Pulmonary artery endothelial cell (primary cell): ENCODE measurements around the gene SLAMF8. TPM values are rescaled to one million over a fixed set of nuclear protein-coding genes. Genes with fewer than 3 reads are reported as not detected.
A peak's percentile ranks its signal among the peaks of the same experiment; 100 is the strongest.

Source experiments
- DNase-seq: peaks from one replicate; pipeline ENCODE4 v3.0.0-alpha.2; 2011; ENCODE audit warnings: low read depth, low spot score
- total RNA-seq: library from RNA; depleted of rRNA; stranded (reverse); fragments of >200 nt; gene quantifications from 2 replicates; pipeline ENCODE4 v1.2.3, GENCODE V29; 2014

Gene SLAMF8
- total RNA-seq = not detected in 2 replicates

DNA sequence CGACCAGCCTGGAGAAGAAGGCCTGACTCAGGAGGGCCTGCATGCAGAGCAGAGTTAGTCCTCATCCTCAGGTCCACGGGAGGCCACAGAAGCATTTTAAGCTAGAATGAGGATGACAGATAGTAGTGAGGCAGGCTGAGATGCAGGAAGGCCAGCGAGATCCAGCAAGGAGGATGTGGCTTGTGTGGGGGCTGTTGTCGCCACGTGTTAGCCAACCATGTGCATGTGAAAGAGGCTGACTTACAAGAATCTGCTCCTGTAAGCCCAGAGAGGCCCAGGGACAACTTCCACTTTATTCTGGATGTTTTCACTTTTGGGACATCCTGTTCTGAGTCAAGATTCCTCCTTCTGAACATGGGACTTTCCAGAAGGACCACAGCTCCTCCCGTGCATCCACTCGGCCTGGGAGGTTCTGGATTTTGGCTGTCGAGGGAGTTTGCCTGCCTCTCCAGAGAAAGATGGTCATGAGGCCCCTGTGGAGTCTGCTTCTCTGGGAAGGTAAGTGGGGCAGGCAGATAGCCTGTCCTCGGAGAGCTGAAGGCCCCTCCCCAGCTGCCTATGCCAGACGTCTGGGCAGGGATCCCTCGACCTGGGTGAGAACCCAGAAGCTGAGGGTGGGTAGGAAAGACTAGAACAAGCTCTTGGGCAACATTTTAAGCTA lies at the start of gene SLAMF8:
Gene SLAMF8, plus strand, starts transcription at position 433 of the 661 bp plus-strand sequence. Its CDS starts 26 bp downstream, at position 459.
- no peak for DNase-seq

DNA sequence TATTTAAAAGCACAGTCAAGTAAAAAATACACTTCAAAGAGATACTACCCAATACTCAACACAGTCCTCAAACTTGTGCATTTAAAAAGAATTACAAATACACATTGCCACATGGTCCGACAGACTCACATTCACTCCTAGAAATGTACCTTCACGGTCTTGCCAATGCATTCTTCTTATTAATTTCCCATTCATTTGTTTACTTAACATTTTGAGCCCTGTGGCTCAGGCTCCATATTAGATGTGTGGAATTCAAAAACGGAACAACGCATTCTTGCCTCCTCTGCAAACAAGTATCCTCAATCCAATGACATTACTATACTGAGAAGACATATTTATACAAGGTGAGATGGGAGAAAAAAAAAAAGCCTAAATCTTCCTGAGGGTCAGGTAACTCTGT lies 48.4 kb upstream of the SLAMF8 start:
- DNase-seq = no peak

DNA sequence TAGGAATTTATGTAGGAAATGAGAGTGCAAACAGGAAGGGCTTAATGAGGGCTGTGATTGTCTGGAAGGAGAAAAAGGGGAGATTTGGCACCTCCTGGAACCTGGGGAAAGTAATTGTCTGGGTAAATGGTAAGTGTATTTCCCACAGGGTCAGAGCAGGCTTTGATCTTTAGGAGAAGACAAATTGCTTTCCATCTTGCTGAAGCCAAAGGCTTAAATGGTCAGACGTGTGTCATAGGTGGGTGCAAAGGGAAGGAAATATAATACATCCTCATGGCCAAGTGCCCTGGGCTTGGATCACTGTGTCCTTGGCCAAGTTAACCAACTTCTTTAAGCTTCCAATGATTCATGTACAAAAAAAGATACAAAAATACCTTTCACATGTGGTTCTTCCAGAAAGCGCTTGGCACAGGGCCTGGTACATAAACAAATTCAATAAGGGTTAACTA lies 47.2 kb upstream of the SLAMF8 start:
- peak; percentile 86 for DNase-seq

DNA sequence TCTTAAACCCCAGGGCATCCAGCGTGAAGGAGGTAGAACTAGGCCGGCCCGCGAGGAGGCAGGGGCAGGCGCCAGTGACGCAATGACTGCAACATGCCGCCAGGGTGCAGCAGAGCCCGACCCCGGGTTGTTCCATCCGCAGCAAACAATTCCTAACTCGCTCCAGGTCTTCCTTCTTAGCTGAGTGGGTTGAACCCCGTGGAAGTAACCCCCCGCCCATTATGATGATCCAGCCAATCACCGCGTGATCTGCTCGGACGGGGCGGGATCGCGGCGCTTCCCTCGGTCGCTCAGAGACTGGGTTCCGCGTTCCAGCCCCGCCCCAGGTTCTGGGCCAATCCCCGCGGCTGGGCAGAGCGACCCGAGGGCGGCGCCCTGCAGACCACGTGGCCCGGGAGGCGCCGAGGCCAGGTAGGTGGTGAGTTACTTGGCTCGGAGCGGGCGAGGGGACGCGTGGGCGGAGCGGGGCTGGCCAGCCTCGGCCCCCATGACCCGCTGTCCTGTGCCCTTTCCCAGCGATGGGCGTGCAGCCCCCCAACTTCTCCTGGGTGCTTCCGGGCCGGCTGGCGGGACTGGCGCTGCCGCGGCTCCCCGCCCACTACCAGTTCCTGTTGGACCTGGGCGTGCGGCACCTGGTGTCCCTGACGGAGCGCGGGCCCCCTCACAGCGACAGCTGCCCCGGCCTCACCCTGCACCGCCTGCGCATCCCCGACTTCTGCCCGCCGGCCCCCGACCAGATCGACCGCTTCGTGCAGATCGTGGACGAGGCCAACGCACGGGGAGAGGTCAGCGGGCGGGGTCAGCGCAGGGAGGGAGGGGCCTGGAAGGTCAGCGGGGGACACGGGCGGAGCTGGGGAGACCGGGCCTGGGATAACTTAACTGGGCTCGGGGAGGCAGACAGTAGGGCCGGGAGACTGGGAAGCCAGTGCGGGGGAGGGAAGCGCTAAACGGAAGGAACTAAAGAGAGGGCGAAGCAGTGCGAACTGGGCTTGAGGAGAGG lies 45.8 kb upstream of the SLAMF8 start, which contains the start of gene DUSP23:
Gene DUSP23, plus strand, starts transcription at position 380 of the 1,000 bp plus-strand sequence. Its CDS starts 139 bp downstream, at position 519.
- DNase-seq = peak; percentile 95

- DNase-seq = no peak
These were observed 44.7 kb upstream of the SLAMF8 start for GRCh38 chr1:159781992-159782391.

GRCh38 chr1:159783724-159784123 lies 42.9 kb upstream of the SLAMF8 start:
- DNase-seq = no peak

- DNase-seq = no peak
These were observed 40.2 kb upstream of the SLAMF8 start for GRCh38 chr1:159786465-159786864.

- no peak for DNase-seq
These were observed 39.7 kb upstream of the SLAMF8 start for GRCh38 chr1:159786966-159787365.

- no peak for DNase-seq
These were observed 36.3 kb upstream of the SLAMF8 start for GRCh38 chr1:159790237-159790917.

DNA sequence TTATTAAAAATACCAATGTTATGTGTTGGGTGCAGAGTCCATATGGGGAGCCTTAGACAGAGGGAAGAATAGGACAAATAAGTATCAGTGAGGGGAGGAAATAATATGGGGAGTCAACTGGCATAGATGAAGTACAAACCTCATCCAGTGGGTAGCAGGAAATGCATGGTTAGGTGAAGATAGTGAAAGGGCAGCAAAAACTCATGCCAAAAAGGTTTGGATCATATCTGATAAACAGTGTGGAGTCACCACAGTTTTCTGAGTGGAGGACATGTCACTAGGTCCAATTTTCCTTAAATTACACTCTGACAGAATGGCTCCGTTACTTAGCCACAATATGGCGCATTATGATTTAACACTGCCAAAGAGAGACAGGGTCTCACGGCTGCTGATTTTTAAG lies 35.6 kb upstream of the SLAMF8 start:
- DNase-seq = no peak

GRCh38 chr1:159791461-159791860 lies 35.2 kb upstream of the SLAMF8 start:
- no peak for DNase-seq

GRCh38 chr1:159795534-159795933 lies 31.1 kb upstream of the SLAMF8 start:
- DNase-seq = no peak

DNA sequence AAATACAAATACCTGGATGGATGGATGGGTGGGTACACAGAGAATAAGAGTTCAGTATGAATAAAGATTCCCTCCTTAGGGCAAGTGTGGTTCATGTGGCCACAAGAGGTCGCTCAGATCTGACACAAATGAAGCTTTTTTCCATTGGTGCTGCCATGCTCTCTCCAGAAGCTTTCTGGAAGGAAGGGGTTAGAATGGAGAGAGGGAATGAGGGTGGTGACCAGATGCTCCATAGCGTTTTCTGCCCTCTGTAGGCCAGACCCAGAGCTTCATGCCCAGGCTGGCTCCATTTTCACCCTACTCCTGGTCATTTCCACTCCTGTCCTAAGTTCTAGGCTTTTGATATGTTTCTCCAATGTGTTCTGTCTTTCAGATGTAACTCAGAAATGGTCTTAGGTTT lies 27.8 kb upstream of the SLAMF8 start:
- peak; percentile 69 for DNase-seq

DNA sequence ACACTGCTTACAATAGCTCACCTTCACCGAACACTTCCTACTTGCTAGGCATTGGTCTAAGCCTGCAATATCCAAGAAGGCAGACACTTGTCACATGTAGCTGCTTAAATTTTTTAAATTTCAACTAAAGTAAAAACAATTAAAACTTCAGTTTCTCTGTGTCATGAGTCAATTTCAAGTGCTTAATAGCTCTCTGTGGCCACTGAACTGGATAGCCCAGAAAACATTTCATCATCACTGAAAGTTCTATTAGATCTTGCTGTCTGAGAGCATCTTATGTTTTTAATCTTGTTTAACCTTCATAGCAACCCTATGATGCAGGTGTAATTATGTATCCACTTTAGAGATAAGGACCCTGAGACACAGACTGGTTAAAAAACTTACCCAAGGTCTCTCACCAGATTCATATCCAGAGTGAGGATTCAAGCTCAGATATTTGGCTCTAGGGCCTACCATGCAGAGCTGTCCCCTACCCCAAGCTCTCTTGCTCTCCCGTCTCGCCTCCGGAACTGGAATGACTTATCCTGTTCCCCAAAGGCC lies 27.2 kb upstream of the SLAMF8 start:
- DNase-seq = no peak

- DNase-seq = no peak
These were observed 26.3 kb upstream of the SLAMF8 start for GRCh38 chr1:159800177-159800930.

GRCh38 chr1:159802111-159802510 lies 24.6 kb upstream of the SLAMF8 start, which contains the start of gene FCRL6:
Gene FCRL6, plus strand, starts transcription at chr1:159802360. Its CDS starts 65 bp downstream, at chr1:159802425.
- DNase-seq = no peak

DNA sequence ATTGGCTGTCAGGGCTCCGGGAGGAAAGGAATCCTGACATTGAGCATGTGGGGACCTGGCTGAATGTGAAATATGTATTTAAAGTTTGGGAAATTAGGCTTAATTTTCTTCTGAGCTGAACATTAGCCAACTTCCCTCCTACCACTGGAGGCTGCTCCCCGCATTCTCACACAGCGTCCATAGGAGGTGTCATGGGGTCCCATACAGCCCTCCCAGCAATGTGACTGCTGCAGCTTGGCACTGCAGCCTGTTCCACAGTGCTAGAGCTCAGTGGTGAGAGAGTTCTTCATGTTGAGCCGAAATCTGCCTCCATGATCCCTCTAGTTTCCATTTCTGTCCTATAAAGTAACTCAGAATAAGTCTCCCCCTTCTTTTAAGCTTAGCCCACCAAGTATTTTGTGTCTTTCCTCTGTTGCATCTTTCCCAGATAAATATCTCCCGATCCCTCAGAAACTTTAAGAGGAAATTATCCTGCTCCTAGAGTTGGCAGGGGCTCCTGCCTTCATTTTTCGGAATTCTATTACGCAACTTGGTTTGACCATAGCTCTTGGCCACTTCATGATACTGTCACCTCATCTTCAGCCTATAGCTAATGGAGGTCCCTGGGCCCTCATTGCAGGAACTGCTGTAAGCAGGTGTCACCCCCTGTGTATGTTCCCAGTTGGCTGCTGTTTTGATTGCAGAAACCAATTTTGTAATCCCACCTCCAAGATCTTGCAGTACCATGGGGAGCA lies 22.6 kb upstream of the SLAMF8 start:
- DNase-seq = no peak

DNA sequence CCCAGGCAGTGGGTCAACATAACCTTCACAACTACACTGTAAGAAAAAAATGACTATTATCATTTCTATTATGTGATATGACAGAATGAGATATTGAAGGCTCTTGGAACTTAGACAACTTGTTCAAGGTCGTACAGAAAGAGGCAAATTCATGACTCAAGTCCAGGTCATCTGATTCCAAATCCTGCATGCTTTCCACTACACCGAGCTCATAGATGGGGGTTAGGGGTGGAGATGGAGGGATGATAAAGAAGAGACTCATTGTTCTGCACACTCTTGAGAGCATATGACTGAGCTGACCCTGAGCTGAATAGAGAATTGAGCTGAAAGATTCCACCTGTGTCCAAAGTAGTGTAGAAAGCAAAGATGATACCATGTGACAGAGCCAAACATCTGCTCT lies 21.7 kb upstream of the SLAMF8 start:
- DNase-seq = no peak

DNA sequence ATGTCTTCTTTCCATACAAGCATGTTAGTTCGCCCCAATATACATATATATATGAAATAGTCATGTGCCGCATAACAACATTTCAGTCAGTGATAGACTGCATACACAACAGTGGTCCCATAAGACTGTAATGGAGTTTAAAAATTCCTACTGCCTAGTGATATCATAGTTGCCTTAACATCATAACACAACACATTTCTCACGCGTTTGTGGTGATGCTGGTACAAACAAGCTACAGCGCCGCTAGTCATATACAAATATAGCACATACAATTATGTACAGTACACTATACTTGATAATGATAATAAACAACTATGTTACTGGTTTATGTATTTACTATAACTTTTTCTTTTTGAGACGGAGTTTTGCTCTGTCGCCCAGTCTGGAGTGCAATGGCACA lies 10.7 kb upstream of the SLAMF8 start:
- no peak for DNase-seq
